DMS53 treated with DMSO at 0.1 percent for 48 hours (cell line): ENCODE data around the gene TC2N.
"Not testable (repeated sequence)": the region's sequence is repeated elsewhere in the genome, so short reads cannot be mapped to it uniquely, and the experiment has no call there.

ENCODE experiments used
- DNase-seq: peaks from one replicate; lab custom pipeline; 2025; ENCODE audit not compliant: unreplicated experiment; lab: John Stamatoyannopoulos, UW

Gene TC2N

GRCh38 chr14:91870001-91870400 is 2.7 kb upstream of the TC2N start:
- peak; percentile 5 for DNase-seq

- DNase-seq, result no peak
Measured at GRCh38 chr14:91869556-91869955, 2.2 kb upstream of the TC2N start.

DNA sequence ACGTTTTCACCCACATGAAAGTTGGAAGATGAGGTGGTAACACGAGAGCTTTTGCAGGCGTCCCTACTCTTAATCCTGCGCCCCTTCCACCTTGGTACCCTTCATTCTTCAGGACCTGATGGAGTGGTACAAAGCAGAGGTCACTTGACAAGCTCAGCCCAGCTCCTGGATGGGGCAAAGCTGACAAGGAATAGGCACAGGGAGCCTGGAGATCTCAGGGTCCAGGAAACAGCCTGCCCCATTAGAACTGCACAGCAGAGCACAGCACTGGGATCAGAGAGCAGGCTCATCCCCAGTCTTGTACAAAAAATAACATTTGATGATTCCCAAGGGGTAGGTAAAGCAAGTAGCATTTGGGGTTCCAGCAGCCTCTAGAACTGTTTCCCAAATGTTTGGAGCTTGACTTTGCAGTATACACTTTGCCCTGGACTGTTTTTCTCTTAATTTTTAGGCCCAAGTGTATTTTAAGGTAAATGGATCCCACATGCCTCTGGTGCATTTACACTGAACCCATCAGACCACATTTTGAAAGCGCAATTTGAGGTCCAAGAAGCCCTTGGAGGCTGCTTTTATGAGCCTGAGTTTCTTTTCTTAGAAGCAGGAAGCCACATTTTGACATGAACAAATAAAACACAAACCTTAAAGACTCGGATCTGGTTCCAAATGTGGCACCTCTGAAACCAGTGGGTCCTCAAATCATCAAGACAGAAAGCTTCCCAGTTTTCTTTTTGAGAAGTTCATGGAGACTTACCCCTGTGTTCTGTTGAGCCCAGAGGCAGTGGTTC is 633 bp downstream of the TC2N start:
- no peak for DNase-seq

- DNase-seq, result no peak
Measured at GRCh38 chr14:91866061-91866460, 1.3 kb downstream of the TC2N start.

DNA sequence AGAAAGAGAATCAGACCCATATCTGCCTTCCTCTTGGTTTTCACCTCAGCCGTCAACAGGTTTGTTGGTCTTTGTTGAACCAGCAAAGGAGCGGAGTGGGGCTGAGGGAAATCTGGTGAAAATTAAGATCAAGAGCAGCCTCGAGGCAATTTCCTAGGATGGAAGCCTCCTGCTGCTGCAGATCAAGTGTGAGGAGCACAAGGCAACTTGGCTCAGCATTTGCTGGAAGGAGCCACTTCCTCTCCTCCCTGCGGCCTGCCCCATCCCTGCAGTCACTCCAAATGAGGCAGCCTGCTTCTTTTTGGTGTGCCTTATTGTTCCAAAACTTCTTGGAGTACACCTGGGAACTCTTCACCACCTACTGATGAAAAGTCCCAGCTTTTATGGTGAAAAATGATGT is 4.9 kb downstream of the TC2N start:
- DNase-seq, result no peak

GRCh38 chr14:91861091-91861490 is 6.2 kb downstream of the TC2N start:
- no peak for DNase-seq

- no peak for DNase-seq
Measured at GRCh38 chr14:91860238-91860637, 7.1 kb downstream of the TC2N start.

- peak; percentile 52 for DNase-seq
Measured at GRCh38 chr14:91858536-91859275, 8.6 kb downstream of the TC2N start.

DNA sequence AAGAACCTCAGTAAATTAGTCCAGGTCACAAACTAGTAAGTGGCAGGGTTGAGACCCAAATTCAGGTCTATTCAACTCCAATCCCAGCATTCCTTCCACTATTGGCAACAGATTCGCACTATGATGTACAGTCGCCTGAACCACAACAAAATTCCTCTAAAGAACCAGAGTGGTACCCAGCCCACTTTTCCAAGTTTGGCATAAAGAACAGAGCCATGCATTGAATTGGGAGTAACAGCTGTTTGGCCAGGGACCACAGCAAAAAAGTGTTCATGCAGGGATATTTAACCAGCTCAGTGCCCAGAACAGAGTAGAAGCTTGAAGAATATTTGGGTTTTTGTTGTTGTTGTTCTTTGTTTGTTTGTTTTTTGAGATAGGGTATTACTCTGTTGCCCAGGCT is 9.7 kb downstream of the TC2N start:
- no peak for DNase-seq

GRCh38 chr14:91854327-91854934 is 12.9 kb downstream of the TC2N start:
- DNase-seq, result no peak

DNA sequence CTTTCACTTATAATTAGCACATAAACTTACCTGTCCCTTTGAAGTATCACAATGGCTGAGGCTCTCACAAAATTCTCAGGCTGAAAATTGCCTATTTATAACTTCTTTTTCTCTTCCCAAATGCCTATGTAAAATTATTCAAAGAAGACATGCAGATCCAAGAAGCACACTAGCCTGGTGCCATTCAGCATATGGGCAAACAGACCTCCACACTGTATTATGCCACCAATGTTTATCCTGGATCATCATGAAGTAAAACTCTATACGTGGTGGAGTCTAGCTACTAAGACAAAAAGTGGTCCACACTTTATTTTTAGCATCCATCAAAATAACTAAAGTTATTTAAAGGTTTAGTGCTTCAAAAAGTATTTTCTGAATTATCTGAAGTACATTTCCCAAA is 15.8 kb downstream of the TC2N start:
- no peak for DNase-seq

DNA sequence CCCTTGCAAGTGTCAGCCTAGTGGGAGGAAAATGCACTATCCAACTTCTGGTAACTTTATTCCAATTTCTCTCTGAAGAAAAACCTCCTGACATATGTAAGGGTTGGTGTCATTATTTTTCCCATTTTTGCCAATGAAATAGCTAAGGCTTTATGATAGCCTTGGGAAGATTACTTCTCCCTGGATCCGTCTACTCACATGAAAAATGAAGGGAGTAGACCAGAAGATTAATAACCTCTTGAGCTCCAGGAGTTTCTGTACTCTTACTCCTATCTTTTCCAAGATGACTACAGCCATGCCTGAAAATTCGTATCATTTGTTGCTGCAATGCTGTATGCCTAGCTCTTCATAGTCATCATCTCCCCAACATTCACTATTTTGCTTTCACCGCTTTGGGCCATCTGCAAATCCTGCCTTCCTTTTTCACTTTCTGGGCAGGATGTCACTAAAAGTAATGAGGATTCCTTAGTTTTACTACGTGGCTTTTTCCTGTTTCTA is 18.8 kb downstream of the TC2N start:
- DNase-seq, result no peak

- DNase-seq, result no peak
Measured at GRCh38 chr14:91847693-91848092, 19.6 kb downstream of the TC2N start.

DNA sequence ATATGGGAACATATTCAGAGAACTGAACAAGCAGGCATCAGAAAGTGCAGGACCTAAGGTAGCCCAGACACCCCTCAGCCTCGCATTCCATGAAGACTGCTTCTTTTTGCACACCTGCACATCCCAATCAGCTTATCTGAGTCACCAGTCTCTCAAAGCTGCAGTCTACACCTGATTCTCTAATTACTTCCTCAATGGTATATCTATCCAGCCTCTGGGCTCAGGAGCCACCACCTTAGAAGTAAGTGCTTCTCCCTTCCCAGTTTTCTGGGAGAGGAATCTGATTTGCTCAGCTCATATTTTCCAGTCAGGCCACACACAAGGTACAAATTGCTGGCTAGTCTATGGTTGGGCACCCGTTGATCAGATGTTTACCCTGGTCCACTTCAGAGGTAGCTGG is 21.7 kb downstream of the TC2N start:
- no peak for DNase-seq

GRCh38 chr14:91845056-91845455 is 22.3 kb downstream of the TC2N start:
- not testable (repeated sequence) for DNase-seq

- DNase-seq, result no peak
Measured at GRCh38 chr14:91844029-91844428, 23.3 kb downstream of the TC2N start.

GRCh38 chr14:91843437-91843836 is 23.9 kb downstream of the TC2N start:
- no peak for DNase-seq

- no peak for DNase-seq
Measured at GRCh38 chr14:91841065-91841464, 26.3 kb downstream of the TC2N start.

DNA sequence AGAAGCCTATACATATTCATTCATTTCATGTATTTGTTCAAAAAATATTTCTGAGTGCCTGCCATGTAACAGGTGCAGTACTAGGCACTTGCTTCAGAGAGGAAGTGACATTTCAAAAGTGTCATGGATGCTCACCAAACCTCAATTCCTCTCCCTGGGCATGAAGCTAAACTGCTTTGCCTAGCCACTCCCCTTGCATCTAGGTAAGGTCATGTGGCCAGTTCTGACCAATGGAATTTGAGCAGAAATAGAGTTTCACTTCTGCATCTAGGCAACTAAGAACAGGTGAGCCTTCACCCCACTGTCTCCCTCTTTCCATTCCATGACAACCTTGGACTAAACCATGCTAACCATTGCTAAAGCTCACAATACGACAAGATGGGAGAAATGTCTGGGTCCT is 27.6 kb downstream of the TC2N start:
- no peak for DNase-seq

DNA sequence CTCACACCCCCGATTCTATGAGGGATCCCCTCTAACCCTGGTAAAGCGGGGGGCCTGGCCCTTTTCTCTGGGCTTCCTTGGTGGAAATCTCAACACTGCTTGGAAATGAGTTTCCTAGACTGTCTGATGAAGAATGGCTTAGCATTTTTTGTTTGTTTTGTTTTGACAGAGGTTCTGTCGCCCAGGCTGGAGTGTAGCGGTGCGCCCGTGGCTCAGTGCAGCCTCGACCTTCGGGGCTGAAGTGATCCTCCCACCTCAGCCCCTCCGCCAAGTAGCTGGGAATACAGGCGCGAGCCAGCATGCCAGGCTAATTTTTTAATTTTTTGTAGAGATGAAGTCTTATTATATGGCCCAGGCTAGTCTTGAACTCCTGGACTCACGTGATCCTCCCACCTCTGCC is 30.3 kb downstream of the TC2N start:
- DNase-seq, result no peak

- peak; percentile 51 for DNase-seq
Measured at GRCh38 chr14:91835920-91836843, 31.2 kb downstream of the TC2N start.
